ENCODE data around the gene HAUS7.

The HAUS7 gene

DNA sequence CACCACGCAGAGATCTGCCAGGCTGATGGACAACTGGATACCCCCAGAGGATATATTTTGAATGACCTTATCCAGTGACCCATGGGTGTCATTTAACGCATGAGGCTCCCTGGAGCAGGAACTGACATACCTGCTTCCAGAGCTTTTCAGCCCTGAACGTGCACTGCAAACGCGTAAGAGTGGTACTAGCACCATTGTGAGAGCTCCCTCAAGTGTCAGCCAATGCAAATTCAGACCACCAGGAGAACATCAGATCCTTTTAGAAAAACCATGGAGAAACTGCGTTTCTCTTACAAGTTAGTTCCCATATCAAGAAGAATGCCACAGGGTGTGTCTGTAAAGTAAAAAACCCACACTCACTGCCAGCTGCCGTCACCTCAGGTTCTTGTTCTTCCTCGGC lies 31.8 kb downstream of the HAUS7 start:
- DNase-seq (ENCODE audit: low read depth in 2 of 2): no peak

DNA sequence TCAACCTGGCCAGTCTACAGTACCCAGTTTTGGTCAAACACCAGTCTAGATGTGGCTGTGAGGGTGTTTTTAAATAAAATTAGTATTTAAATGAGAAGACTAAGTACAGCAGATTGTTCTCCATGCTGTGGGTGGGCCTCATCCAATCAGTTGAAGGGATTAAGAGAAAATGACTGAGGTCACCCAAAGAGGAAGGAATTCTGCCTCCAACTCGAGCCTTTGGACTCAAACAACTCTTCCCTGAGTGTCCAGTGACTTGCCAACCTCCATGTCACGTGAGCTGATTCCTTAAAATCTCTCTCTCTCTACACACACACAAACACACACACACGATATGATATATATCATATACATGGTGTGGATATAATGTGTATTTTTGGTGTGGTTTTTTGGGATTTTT lies 34.5 kb downstream of the HAUS7 start:
- no peak for DNase-seq (ENCODE audit: low read depth in 2 of 2)

GRCh38 chrX:153434801-153435200 lies 35.6 kb downstream of the HAUS7 start:
- DNase-seq (ENCODE audit: low read depth in 2 of 2): no peak

GRCh38 chrX:153433781-153434285 lies 36.5 kb downstream of the HAUS7 start:
- DNase-seq (ENCODE audit: low read depth in 2 of 2): no peak

DNA sequence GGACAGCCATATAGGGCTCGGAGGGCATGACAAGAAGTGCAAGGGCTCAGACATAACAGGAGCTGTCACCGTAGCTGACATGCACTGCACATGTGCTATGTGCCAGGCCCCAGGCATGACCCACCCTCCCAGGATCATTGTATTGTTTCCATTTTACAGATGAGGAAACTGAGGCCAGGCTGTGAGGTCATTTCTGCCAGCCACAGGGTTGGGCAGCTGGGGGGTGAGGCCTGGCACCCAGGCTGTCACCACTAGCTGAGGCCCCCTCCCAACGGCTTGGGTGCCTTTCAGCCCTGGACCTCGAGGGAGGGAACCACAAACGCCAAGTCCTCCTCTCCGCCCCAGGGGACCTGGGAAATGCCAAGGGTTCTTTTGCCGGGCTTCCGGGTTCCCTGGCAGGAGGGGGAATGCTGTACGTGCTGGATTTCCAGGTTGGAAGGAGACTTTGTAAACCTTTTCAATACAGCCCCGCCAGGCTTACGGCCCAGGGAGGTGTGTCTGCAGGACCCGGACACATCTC lies 37.2 kb downstream of the HAUS7 start:
- DNase-seq (ENCODE audit: low read depth in 2 of 2): no peak

DNA sequence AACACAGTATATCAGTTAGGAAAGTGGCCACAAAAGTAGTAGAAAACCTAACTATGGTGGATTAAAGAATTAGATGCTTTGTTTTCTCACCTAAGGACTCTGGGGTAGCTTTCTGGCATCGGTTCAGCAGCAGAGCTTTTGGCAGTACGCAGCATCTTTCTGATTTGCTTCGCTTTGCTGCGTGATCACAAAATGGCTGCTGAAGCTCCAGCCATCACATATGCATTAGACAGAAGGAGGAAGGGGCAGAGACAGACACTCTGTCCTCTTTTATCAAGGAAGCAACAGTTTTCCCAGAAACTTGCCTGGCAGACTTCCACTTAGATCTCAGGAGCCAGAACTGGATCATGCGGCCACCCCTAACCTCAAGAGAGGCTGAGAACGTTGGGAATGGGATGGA lies 39.6 kb downstream of the HAUS7 start:
- DNase-seq (ENCODE audit: low read depth in 2 of 2): no peak

GRCh38 chrX:153426204-153426603 lies 44.2 kb downstream of the HAUS7 start:
- DNase-seq (ENCODE audit: low read depth in 2 of 2): no peak

- DNase-seq (ENCODE audit: low read depth in 2 of 2): no peak
These were observed 46.7 kb downstream of the HAUS7 start for GRCh38 chrX:153423652-153424051.

DNA sequence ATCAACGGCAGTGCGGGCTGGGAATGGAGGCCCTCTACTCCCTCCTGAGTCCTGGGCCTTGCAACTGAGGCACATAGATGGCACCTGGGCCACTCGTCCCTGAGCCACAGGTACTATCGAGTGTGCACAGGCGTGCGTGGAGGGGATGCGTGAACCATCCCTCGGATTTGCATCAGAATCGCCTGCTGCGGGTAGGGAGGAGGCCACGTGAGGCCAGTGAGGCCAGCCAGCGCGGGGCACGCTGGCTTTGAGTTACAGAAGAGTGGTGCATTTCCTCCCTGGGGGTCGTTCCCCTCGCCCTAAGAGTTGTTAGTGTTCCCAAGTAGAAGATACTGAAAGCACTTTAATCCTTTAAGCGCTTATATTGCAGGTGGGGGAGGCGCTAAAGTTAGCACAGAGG lies 48.5 kb downstream of the HAUS7 start:
- no peak for DNase-seq (ENCODE audit: low read depth in 2 of 2)

DNA sequence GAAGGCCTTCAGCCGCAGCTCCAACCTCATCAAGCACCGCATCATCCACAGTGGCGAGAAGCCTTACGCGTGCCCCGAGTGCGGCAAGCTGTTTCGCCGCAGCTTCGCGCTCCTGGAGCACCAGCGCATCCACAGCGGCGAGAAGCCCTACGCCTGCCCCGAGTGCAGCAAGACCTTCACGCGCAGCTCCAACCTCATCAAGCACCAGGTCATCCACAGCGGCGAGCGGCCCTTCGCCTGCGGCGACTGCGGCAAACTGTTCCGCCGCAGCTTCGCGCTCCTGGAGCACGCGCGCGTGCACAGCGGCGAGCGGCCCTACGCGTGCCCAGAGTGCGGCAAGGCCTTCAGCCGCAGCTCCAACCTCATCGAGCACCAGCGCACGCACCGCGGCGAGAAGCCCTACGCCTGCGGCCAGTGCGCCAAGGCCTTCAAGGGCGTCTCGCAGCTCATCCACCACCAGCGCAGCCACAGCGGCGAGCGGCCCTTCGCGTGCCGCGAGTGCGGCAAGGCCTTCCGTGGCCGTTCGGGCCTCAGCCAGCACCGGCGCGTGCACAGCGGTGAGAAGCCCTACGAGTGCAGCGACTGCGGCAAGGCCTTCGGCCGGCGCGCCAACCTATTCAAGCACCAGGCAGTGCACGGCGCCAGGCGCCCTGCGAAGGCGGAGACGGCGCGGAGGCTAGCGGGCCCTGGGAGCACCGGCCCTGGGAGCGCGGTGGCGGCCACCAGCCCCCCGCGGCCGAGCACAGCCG lies 49.4 kb downstream of the HAUS7 start:
- no peak for DNase-seq (ENCODE audit: low read depth in 2 of 2)

GRCh38 chrX:153417637-153418036 lies 52.7 kb downstream of the HAUS7 start:
- DNase-seq (ENCODE audit: low read depth in 2 of 2): no peak

DNA sequence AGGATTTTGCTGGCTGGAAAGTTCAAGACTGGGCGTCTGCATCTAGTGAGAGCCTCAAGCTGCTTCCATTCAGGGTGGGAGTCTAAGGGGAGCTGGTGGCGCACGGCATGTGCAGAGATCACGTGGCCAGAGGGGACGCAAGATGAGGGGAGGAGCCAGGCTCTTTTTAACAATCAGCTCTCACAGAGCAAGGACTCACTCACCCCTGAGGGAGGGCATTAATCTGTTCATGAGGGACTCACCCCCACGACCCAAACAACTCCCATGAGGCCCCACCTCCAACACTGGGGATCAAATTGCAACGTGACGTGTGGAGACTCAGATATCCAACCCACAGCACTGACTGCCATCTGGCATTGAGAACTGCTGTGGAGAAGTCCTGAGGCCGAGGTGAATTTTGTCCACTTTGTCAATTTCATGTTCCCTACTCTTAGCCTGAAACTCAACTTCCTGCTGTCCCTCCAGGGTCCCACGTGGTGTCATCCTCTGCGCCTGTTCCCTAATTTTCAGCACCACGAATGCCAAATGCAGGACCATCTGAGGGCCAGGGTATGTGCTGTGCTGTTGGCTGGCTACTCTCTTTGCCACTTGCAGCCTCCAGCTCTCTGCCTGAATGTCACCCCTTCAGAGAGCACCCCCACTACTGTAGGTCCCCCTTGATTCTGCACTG lies 53.5 kb downstream of the HAUS7 start:
- no peak for DNase-seq (ENCODE audit: low read depth in 2 of 2)

- no peak for DNase-seq (ENCODE audit: low read depth in 2 of 2)
These were observed 55.4 kb downstream of the HAUS7 start for GRCh38 chrX:153414856-153415510.

- DNase-seq (ENCODE audit: low read depth in 2 of 2): no peak
These were observed 56.6 kb downstream of the HAUS7 start for GRCh38 chrX:153413731-153414130.

DNA sequence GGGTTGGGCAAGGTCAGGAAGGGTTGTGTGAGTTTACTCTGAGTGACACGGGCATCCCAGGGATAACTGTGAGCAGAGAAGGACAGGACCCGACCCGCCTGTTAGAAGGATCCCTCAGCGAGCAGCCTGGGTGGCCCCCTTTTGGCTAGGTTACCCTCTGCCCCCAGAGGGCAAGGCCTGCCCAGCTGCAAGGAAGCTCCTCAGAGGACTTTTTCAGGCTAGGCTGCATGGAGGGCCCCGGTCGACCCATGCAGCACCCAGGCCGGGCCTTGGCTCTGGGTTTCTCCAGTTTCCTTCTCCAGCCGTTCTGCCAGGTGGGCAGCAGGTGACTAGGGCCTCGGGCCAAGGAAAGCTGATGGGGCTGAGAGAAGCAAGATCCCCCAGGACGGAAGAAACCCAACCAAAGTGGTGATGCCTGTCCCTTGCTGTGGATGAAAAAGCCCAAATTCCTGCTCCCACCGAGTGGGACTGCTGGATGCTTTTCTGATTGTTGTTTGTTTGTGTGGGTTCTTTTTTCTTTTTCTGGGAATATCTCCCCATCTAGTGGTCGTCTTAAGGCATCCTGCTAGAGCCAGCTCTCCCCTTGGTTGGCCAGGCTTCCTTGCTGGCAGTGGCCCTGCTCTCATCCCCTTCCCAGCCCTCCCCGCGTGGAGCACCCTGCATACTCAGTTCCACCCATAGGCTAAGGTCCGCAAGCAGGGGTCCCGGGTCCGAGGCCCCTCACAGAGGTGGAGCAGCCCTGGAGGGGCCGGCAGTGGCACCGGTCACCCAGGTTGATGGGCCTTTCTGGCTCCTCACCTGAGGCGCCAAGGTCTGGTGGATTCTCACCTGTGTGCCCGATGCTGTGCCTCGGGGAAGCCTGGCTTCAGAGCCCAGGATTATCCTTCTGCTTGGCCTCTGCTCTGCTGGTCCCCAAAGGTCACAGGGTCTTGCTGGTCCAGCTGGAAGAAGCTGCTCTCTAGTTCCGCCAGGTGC lies 57.3 kb downstream of the HAUS7 start:
- no peak for DNase-seq (ENCODE audit: low read depth in 2 of 2)

GRCh38 chrX:153411988-153412574 lies 58.3 kb downstream of the HAUS7 start:
- no peak for DNase-seq (ENCODE audit: low read depth in 2 of 2)

DNA sequence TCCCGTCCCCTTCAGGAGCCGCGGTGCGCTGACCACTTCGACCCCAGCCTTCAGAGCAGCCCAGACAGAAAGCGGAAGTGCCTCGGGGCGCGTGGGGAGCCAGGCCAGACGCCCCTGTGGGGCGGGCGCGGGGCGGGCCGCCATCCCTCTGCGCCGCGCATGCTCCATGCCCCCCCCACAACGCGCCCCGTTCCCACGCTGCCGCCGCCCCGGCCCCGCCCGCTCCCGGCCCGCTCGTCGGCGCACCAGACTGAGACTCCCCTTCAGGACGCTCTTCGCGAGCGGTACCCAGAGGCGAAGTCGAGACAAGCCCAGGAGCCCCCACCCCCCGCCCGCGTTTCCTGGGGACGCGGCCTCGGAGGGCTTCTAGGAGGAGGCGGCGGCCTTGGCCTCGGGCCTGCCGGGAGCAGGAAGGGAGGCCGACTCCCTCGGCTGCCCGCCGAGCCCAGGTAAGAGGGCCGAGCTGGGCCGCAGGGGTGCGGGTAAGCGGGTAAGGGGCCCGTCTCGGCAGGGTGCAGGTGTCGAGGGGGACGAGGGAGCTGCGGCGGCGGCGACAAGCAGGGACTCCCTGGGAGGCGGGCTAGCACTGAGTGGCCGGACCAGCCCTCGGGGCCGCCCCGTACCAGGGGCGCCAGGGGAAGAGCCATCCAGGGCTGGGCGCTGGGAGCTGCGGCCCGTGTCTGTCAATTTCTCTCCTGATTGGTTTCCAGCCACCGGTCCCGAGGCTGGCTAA lies 59.0 kb downstream of the HAUS7 start, which contains the start of gene ZFP92:
TSS of gene ZFP92 (plus strand) at position 218 of the 733 bp plus-strand sequence. CDS start 6,851 bp downstream, outside the sequence.
- DNase-seq (ENCODE audit: low read depth in 2 of 2): no peak

DNA sequence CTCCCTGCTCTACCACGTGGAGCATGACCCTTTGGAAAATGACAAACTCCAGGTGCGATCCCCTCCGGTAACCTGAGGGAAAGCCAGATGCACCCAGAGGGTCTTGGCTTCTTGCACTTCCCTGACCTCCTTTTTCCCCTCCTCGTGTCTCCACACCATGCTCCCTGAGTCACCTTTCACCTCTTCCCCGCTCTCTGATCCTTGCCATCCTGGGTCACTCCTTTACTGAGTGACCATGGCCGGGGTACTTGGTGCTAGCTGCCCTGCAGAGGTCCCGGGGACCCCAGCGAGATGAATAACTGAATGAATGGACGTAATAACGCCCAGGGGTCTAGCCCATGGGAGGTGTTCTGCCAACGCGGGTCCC lies 59.5 kb downstream of the HAUS7 start:
- no peak for DNase-seq (ENCODE audit: low read depth in 2 of 2)

DNA sequence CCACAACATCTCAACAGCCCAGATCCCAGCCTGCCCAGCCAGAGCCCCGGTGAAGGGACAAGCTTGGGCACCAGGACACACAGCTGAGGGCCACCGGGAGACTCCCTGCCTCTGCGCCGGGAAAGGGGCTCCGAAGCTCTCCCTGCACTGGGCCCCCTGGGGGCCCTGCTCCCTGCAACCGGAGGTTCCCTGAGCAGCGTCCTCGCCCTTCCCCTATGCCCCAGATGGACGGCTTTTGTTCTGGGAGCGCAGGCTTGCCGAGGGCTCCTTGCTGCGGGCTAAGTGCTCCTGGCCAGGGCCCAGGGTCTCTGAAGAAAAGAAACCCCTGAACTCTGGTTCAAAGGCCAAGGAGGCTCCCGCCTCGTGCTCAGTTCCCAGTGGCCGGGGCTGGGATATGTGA lies 60.0 kb downstream of the HAUS7 start:
- no peak for DNase-seq (ENCODE audit: low read depth in 2 of 2)

GRCh38 chrX:153409414-153410101 lies 60.8 kb downstream of the HAUS7 start:
- DNase-seq (ENCODE audit: low read depth in 2 of 2): no peak

Measured in stimulated activated CD4-positive, alpha-beta T cell treated with anti-CD3 and anti-CD28 coated beads, Interleukin-1b, Interleukin-23, amount 100 ng/mL, for 1 hour (primary cell).